HG03521 (cell line): ENCODE results near the gene PAPSS1.
"Not testable (repeated sequence)": the region's sequence is repeated elsewhere in the genome, so short reads cannot be mapped to it uniquely, and the experiment has no call there.

Experiments
- ATAC-seq: cut with Tn5 transposase; IDR thresholded peaks from one replicate; pipeline ENCODE4 v1.9.1; 2021; ENCODE audit warnings: mild to moderate bottlenecking, moderate library complexity; ENCODE audit not compliant: unreplicated experiment

PAPSS1 gene

GRCh38 chr4:107689912-107690587, 30.0 kb downstream of the PAPSS1 start:
- no peak for ATAC-seq

- ATAC-seq = no peak
These were observed 31.6 kb downstream of the PAPSS1 start for GRCh38 chr4:107688421-107688820.

GRCh38 chr4:107685740-107686139, 34.3 kb downstream of the PAPSS1 start:
- ATAC-seq = no peak

GRCh38 chr4:107683873-107684272, 36.2 kb downstream of the PAPSS1 start:
- ATAC-seq = no peak

DNA sequence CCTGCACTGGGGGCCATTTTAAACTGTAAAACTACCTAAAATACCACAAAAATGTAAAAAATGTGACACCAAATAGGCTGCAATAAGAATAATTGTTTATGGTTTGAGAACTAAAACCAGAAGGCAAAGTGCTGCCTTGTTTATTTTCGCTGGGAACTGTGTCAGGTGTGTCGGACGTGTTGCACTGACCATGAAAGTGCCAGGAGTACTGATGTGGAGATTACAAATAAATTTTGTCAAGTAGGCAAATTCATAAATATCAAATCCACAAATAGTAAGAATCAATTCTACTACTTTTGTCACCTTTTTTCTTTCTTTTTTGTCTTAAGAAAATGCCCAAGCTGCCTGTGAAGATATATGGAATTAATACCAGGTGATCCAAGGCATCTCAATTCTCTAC, 37.7 kb downstream of the PAPSS1 start:
- no peak for ATAC-seq

DNA sequence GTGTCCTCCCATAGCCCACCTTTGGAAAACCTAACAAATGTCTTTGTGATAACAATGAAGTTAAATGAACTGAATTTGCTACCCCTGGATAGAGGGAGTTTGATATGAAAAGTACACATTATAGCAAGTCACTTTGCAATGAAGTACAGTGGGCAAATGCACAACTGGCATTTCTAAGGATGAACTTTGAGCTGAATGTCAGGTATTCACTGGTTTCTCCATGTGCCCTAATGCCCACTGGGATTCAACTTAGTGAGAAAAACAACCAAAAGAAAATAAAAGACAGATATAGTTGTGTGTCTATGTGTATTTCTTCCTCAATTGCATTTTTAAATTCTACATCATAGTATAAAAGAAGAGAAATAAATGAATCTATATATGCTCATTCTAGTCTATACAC, 51.0 kb downstream of the PAPSS1 start:
- no peak for ATAC-seq

GRCh38 chr4:107666134-107666533, 53.9 kb downstream of the PAPSS1 start:
- ATAC-seq = no peak

GRCh38 chr4:107665001-107665400, 55.0 kb downstream of the PAPSS1 start:
- no peak for ATAC-seq

GRCh38 chr4:107658400-107659336, 61.4 kb downstream of the PAPSS1 start:
- no peak for ATAC-seq

DNA sequence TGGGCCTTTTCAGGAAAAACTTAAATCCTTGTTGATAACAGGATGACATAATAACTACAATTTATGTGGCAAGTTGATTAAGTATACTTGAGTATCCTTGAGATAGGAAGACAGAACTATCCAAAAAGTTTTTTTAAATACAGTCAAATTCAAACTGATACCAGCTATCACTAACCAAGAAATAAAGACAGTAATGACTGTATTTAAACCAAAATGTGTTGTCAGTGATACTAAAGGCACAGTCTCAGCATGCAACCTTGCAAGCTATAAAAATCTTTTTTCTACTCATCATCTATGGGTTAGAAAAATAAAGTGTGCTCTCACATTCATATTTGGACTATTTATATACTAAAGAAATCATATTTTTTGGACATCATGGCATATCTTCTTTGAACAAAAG, 64.7 kb downstream of the PAPSS1 start:
- ATAC-seq = no peak

- ATAC-seq = no peak
These were observed 65.3 kb downstream of the PAPSS1 start for GRCh38 chr4:107654694-107655093.

- ATAC-seq = not testable (repeated sequence)
These were observed 68.6 kb downstream of the PAPSS1 start for GRCh38 chr4:107651408-107651807.

- no peak for ATAC-seq
These were observed 69.8 kb downstream of the PAPSS1 start for GRCh38 chr4:107650251-107650650.

- no peak for ATAC-seq
These were observed 71.6 kb downstream of the PAPSS1 start for GRCh38 chr4:107648178-107648991.

- no peak for ATAC-seq
These were observed 72.4 kb downstream of the PAPSS1 start for GRCh38 chr4:107647591-107647990.

DNA sequence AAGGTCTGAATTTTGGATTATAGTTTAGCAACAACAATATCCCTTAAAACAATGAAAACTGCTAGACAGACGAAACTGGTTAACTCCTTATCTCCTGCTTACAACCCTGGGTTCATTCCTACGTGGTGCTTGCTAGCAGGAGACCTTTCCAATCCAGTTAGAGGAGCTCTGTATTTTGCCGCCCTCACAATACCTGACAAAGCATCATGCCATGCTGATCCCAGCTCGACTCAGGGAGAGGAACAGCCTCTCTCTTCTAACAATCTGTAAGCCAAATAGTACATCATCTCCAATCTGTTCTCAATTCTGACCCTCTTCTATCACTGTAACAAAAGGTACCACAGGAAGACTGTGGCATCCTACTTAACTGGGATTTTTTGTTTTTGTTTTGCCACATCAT, 74.4 kb downstream of the PAPSS1 start:
- ATAC-seq = no peak

DNA sequence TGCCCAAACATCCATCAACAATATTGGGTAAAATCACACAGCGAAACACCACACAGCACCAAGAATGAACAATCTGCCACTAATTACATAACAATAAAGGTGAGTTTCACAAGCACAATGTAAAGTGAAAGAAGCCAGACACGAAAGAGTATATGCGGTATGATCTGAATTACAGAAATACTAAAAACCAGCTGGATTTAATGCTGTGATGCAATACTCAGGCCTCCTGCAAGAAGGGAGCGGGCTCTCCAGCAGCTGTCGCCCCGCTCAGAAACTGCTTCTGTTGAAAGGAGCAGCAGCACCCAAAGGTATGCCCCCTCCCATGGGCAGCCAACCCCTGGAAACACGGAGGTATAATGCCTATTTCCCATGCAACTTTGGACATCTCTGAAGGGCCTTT, 77.0 kb downstream of the PAPSS1 start:
- ATAC-seq = no peak

DNA sequence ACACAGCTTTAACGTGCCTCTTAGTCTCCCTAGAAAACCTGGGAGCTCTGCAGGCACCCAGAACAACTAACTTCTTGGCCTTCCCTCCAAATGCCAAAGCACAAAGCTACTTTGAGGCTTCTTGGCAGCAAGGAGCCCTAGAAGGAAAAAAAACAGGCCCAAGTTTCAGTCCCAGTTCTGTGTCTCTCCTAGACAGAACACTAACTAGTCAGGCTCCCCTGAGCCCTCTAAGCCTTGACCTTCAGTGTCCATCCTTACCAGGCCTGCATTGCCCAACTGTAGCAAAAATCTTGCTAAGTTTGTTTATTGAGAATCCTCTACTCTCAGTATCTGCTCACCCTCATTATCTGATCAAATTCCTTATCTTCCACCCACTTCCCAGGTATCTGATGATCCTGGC, 79.2 kb downstream of the PAPSS1 start:
- ATAC-seq = no peak

GRCh38 chr4:107640197-107640596, 79.8 kb downstream of the PAPSS1 start:
- ATAC-seq = no peak

DNA sequence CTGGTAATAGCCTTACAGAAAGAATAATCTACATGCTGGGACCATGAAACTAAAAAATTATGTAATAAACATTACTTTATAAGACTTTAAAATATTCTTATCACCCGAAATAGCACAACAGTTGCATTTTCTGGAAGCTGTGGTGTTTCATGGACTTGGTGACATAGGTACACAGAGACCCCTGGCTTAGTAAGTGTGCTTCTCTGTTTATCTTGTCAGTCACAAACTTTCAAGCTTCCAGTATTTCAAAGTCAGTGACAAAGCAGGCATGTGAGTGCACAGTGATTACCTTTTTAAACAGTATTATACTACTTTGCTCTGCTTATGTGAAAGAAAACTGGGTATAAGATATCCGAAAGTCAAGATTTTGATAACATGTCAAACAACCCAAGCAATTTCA, 84.3 kb downstream of the PAPSS1 start:
- no peak for ATAC-seq

DNA sequence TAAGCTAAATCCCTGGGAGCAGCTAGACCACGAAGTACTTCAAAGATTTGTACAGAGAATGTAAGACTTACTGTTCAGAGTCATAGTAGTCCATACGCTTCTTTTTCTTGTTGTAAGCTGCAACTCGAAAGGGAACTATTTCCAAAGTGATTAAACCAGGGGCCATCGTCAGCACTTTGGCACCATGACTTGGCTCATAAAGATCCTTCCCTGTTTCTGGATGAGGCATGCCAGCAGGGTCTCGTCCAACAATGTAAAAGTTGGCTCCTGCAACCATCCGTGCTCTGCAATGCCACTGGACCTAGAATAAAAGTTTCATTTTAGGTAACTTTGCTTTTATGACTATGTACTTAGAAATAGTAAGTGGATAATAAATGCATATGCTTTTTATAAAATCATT, 88.5 kb downstream of the PAPSS1 start:
- ATAC-seq = no peak
